ENCODE results near the gene TUBB4A.
"Not testable (repeated sequence)": the region's sequence is repeated elsewhere in the genome, so short reads cannot be mapped to it uniquely, and the experiment has no call there.

Gene TUBB4A

DNA sequence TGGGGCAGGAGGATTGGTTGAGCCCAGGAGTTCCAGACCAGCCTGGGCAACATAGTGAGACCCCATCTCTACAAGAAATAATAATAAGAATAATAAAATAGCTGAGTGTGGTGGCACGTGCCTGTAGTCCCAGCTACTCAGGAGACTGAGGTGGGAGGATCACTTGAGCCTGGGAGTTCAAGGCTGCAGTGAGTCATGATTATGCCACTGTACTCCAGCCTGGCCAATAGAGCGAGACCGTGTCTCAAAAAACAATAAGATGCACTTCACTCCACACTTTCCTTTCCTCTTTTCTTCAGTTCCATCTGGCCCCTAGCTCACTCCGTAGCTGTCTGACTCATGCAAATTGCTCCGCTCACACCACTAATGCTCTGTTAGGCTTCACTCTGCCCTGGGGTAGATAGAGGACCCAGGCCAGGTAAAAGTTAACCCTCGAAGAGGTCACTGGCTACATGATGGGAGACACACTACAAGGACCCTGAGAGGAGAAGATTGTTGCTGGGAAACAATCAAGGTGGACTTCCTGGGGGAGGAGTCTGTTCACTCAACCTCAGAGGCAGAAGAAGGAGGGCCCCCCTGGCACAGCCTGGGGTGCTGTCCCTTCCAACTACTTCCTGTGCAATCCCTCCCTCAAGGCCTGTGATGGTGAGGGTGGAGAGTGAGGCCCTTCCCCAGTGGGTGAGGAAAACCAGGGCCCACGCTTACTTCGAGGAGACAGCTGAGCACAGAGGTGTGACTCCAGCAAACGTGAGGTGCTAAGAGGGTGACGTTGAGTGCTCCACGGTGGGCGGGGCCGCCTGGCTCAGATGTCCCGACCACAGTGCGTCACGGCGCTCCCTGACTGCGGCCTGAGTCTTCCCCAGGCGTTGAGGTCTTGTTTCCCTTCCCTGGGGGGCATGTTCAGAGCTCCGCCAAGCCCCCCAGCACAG, 19.9 kb upstream of the TUBB4A start:
- no peaks in the 10 kb centered on the region for H3K4me1 ChIP-seq (ENCODE audit: insufficient read depth, low read length)
- H3K27ac ChIP-seq (ENCODE audit: low read length) = no peak overlapping the region
- H3K4me3 ChIP-seq (ENCODE audit: low read length) = no peak overlapping the region
- no peaks in the 10 kb centered on the region for H3K27me3 ChIP-seq (ENCODE audit: insufficient read depth, low read length)
- no peak overlapping the region for H3K9ac ChIP-seq (ENCODE audit: low read depth, low read length)
- no peaks in the 10 kb centered on the region for H3K36me3 ChIP-seq (ENCODE audit: insufficient read depth, low read depth, low read length)
- H3K9me3 ChIP-seq (ENCODE audit: insufficient read depth, low read depth, low read length) = no peaks in the 10 kb centered on the region

DNA sequence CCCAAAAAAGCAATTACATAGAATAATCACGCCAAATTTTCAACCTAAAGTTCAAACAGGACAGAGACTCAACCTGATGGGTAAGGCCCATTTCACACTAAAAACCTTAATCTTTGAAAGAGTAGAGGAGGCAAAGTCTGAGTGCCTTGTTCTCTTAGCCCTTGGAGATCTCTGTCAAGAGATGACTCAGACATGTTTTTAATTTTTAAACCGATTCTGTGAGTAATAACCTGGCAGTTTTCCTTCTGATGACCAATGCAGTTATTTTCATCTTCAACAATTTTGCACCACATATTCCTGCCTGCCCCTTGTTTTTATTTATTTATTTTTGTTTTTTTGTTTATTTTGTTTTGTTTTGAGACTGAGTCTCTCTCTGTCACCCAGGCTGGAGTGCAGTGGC, 17.2 kb upstream of the TUBB4A start:
- no peak overlapping the region for H3K4me3 ChIP-seq (ENCODE audit: low read length)
- no peaks in the 10 kb centered on the region for H3K36me3 ChIP-seq (ENCODE audit: insufficient read depth, low read depth, low read length)
- H3K9me3 ChIP-seq (ENCODE audit: insufficient read depth, low read depth, low read length) = no peaks in the 10 kb centered on the region
- H3K27ac ChIP-seq (ENCODE audit: low read length) = no peak overlapping the region
- no peaks in the 10 kb centered on the region for H3K27me3 ChIP-seq (ENCODE audit: insufficient read depth, low read length)
- H3K4me1 ChIP-seq (ENCODE audit: insufficient read depth, low read length) = no peaks in the 10 kb centered on the region
- H3K9ac ChIP-seq (ENCODE audit: low read depth, low read length) = no peak overlapping the region

DNA sequence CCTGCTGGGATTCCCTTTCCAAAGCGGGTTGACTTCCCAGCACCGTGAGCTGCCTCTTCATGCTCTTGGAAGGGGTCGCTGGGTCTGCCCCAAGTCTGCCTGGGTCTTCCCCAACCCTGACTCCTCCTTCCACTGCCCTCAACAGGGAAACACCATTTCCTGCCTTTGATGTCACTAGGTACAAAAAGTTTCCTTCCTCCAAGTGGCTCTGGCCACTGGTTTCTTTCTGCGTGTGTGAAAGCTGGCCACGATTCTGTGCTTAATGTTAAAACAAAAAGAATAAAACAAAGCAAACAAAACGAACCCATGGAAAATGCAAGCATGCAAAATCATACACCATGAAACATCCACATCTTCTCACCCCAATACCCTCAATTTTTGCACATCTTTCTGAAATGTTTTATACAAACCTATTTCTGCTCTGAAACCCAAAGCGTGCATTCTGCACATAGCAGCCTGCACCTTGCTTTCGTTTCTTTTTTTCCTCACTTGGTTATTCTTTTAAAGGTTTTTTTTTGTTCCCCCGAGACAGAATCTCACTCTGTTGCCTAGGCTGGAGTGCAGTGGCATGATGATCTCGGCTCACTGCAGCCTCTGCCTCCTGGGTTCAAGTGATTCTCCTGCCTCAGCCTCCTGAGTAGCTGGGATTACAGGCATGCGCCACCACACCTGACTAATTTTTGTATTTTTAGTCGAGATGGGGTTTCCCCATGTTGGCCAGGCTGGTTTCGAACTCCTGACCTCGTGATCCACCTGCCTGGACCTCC, 16.2 kb upstream of the TUBB4A start:
- Histone ChIP-seq H3K27me3 (ENCODE audit: insufficient read depth, low read length) (no peaks in the 10 kb centered on the region), H3K36me3 (ENCODE audit: insufficient read depth, low read depth, low read length) (no peaks in the 10 kb centered on the region), H3K27ac (ENCODE audit: low read length) (no peak overlapping the region), H3K4me1 (ENCODE audit: insufficient read depth, low read length) (no peaks in the 10 kb centered on the region), H3K9me3 (ENCODE audit: insufficient read depth, low read depth, low read length) (no peaks in the 10 kb centered on the region), H3K9ac (ENCODE audit: low read depth, low read length) (no peak overlapping the region), H3K4me3 (ENCODE audit: low read length) (no peak overlapping the region)

DNA sequence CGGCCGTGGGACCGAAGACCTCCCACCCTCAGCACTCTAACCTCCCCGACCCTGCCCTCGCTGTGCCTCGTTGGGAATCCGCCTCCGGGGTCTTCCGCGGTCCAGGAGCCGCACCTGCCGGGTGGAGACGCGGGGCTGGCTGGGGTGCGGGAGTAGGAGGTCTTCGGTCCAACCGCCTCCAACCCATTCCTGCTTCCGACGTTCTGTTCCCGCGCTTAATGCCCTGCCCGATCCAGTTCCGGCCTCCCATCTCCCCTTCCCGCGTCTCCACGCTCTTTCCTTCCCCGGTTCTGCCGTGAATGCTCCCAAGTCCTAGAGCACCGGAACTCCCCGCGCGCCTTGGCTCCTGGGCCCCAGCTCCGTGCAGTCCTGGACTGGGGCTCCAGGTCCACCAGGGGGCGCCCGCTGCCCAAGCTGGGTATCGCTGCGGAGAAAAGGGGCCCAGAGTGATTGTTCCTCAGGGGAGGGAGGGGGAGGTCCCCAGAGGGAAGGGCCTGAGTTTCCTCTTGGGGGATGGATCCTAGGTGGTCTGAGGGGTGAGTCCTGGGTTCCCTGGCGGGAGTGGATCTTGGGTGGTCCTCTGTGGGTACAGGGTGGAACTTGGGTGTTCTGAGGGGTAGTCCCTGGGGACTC, 14.7 kb upstream of the TUBB4A start:
- no peaks in the 10 kb centered on the region for H3K9me3 ChIP-seq (ENCODE audit: insufficient read depth, low read depth, low read length)
- H3K9ac ChIP-seq (ENCODE audit: low read depth, low read length) = peak overlapping the region; percentile 8; the same call in 1 of the 2 replicates
- peak overlapping the region; percentile 80 for H3K4me3 ChIP-seq (ENCODE audit: low read length)
- no peaks in the 10 kb centered on the region for H3K27me3 ChIP-seq (ENCODE audit: insufficient read depth, low read length)
- no peaks in the 10 kb centered on the region for H3K4me1 ChIP-seq (ENCODE audit: insufficient read depth, low read length)
- H3K36me3 ChIP-seq (ENCODE audit: insufficient read depth, low read depth, low read length) = no peaks in the 10 kb centered on the region
- H3K27ac ChIP-seq (ENCODE audit: low read length) = no peak overlapping the region

DNA sequence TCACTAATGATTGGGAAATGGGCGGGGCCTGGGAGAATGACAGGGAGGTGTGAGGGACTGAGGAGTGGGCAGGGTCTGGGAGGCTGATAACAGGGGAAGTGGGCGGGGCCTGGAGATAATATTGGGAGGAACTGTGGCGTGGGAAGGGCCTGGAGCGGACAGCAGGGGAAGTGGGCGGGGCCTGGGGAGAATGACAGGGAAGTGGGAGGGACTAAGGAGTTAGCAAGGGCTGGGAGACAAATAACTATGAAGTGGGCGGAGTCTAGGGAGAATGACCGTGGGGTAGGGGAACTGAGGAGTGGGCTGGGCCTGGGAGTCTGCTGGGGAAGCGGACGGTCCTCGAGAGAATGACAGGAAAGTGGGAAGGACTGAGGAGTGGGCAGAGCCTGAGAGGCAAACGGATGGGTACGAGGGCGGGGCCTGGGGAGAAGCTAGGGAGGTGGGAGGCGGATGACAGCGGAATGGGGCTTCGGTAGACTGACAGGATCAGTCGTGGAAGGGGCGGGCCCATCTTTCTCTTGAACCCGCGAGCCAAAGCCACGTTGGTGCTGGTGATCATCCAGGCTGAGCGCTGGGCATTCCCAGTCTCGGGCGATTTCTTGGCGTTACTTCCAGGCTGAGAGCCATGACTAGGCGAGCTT, 14.0 kb upstream of the TUBB4A start:
- Histone ChIP-seq H3K36me3 (ENCODE audit: insufficient read depth, low read depth, low read length) (no peaks in the 10 kb centered on the region), H3K9me3 (ENCODE audit: insufficient read depth, low read depth, low read length) (no peaks in the 10 kb centered on the region), H3K27ac (ENCODE audit: low read length) (no peak overlapping the region), H3K4me3 (ENCODE audit: low read length) (peak overlapping the region; percentile 80), H3K4me1 (ENCODE audit: insufficient read depth, low read length) (no peaks in the 10 kb centered on the region), H3K27me3 (ENCODE audit: insufficient read depth, low read length) (no peaks in the 10 kb centered on the region), H3K9ac (ENCODE audit: low read depth, low read length) (peak overlapping the region; percentile 8; the same call in 1 of the 2 replicates)

DNA sequence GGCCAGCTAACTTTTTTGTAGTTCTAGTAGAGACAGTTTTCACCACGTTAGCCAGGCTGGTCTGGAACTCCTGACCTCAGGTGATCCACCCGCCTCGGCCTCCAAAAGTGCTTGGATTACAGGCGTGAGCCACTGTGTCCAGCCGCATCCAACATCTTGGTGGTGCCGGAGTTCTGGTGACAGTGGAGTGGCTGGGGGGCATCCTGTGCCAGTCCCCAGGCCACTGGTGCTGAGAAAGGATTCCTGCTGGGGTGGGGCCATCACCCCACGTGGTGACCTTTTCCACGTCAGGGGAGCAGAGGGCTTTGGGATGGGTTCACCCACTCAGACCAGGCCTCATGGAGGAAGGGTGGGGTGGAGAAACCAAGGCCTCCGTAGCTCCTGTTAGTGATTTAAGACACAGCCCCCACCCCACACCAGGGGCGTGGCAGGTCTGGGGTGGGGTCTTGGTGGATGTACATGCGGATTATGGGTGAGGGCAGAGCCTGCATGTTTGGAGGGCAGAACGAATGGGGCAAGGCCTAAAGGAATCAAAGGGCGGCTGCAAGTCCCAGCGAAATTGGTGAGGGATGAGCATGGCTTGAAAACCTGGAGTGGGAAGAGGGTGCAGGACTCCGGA, 12.9 kb upstream of the TUBB4A start:
- no peaks in the 10 kb centered on the region for H3K36me3 ChIP-seq (ENCODE audit: insufficient read depth, low read depth, low read length)
- no peak overlapping the region for H3K27ac ChIP-seq (ENCODE audit: low read length)
- no peaks in the 10 kb centered on the region for H3K4me1 ChIP-seq (ENCODE audit: insufficient read depth, low read length)
- no peaks in the 10 kb centered on the region for H3K9me3 ChIP-seq (ENCODE audit: insufficient read depth, low read depth, low read length)
- H3K27me3 ChIP-seq (ENCODE audit: insufficient read depth, low read length) = no peaks in the 10 kb centered on the region
- H3K9ac ChIP-seq (ENCODE audit: low read depth, low read length) = no peak overlapping the region
- no peak overlapping the region for H3K4me3 ChIP-seq (ENCODE audit: low read length)

DNA sequence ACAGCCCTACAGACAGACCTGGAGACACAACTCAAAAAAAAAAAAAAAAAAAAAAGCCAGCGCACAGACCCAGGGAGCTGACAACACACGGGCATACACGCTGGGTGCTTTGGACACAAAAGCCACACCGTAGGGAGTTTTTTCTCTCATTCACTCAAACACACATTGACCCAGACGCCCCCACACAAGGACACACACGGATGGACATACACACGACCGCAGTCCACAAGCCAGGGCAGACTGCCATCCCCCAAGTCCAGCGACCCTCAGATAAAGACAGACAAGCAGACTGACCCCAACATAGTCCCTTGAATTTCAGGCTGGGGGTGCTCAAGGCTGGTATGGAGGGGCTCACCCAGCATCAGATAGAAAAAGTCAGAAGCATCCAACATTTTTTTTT, 12.0 kb upstream of the TUBB4A start:
- Histone ChIP-seq H3K4me1 (ENCODE audit: insufficient read depth, low read length) (no peaks in the 10 kb centered on the region), H3K27me3 (ENCODE audit: insufficient read depth, low read length) (no peaks in the 10 kb centered on the region), H3K4me3 (ENCODE audit: low read length) (no peak overlapping the region), H3K9ac (ENCODE audit: low read depth, low read length) (no peak overlapping the region), H3K9me3 (ENCODE audit: insufficient read depth, low read depth, low read length) (no peaks in the 10 kb centered on the region), H3K36me3 (ENCODE audit: insufficient read depth, low read depth, low read length) (no peaks in the 10 kb centered on the region), H3K27ac (ENCODE audit: low read length) (no peak overlapping the region)

DNA sequence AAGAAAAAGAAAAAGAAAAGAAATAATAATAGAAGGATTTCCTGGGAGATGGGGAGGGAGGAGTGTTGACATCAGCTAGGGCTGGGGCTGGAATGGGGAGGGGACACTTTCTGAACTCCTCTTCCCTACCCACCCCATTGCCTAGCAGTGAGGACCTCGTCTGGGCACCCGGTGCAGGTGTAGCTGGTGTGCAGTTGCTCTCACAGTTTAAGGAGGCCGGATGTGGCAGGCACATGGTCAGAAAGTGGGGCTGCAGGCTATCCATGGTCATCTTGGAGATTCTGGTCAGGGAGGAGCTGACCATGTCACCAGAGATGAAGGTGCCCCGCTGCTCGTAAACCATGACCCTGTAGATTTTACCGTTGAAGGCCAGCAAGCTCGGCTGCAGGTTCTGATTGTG, 8.5 kb upstream of the TUBB4A start:
- H3K9me3 ChIP-seq (ENCODE audit: insufficient read depth, low read depth, low read length) = no peaks in the 10 kb centered on the region
- no peak overlapping the region for H3K4me3 ChIP-seq (ENCODE audit: low read length)
- no peak overlapping the region for H3K9ac ChIP-seq (ENCODE audit: low read depth, low read length)
- no peaks in the 10 kb centered on the region for H3K27me3 ChIP-seq (ENCODE audit: insufficient read depth, low read length)
- no peaks in the 10 kb centered on the region for H3K4me1 ChIP-seq (ENCODE audit: insufficient read depth, low read length)
- no peaks in the 10 kb centered on the region for H3K36me3 ChIP-seq (ENCODE audit: insufficient read depth, low read depth, low read length)
- no peak overlapping the region for H3K27ac ChIP-seq (ENCODE audit: low read length)

DNA sequence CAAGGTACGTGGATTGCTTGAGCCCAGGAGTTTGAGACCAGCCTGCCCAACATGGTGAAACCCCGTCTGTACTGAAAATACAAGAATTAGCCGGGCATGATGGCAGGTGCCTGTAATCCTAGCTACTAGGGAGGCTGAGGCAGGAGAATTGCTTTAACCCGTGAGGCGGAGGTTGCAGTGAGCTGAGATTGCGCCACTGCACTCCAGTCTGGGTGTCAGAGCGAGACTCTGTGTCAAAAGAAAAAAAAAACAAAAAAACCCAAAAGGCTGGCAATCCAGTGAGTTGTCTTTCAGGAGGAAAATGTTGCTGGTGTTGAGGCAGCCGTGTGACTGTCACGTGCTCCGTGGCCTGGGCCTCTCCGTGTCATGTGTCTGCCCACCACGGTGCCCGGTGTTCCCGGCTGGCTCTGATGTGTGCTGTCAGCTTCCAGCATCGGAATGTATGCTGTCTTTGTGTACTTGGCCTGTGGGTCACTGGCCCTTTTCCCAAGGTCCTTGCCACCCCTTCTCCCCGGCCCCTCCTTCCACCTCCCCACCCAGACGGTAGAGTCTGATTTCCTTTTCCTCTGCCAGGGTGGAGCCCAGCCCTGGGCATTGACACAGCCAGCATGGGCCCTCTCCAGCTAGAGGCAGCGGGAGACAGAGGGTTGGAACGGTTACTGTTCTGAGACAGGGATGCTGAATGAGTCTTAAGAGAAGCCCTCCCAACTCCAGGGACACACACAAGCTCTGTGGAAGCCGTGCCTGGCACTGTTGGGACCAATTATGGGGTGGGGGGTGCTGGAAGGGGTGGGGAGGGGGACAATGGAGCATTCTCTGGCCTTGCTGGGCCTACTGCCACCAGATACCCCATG, 7.2 kb upstream of the TUBB4A start:
- Histone ChIP-seq H3K36me3 (ENCODE audit: insufficient read depth, low read depth, low read length) (no peaks in the 10 kb centered on the region), H3K27me3 (ENCODE audit: insufficient read depth, low read length) (no peaks in the 10 kb centered on the region), H3K4me1 (ENCODE audit: insufficient read depth, low read length) (no peaks in the 10 kb centered on the region), H3K9ac (ENCODE audit: low read depth, low read length) (no peak overlapping the region), H3K9me3 (ENCODE audit: insufficient read depth, low read depth, low read length) (no peaks in the 10 kb centered on the region), H3K27ac (ENCODE audit: low read length) (no peak overlapping the region), H3K4me3 (ENCODE audit: low read length) (no peak overlapping the region)

DNA sequence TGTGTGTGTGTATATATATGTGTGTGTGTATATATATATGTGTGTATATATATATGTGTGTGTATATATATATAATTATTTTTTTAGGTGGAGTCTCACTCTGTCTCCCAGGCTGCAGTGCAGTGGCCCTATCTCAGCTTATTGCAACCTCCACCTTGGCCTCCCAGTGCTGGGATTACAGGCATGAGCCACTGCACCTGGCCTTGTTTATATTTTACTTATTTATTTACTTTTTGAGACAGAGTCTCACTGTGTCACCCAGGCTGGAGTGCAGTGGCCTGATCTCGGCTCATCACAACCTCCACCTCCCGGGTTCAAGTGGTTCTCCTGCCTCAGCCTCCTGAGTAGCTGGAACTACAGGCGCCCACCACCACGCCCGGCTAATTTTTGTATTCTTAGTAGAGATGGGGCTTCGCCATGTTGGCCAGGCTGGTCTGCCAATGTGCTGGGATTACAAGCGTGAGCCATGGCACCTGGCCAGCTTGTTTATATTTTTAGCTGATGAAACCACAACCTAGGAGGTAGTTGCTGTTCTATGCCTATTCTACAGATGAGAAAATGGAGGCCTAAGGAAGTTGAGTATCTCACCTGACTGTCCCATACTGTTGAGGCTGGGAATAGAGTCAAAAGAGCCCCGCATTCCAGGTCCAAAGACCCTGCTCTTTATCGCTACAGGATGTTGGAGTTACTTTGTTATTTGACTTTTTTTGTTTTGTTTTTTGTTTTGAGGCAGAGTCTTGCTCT, 6.1 kb upstream of the TUBB4A start:
- not testable (repeated sequence) for H3K9ac ChIP-seq (ENCODE audit: low read depth, low read length); H3K27ac ChIP-seq (ENCODE audit: low read length); H3K27me3 ChIP-seq (ENCODE audit: insufficient read depth, low read length)

More for the DNA sequence above, 6.1 kb upstream of the TUBB4A start:
- H3K4me3 ChIP-seq (ENCODE audit: low read length); H3K36me3 ChIP-seq (ENCODE audit: insufficient read depth, low read depth, low read length); H3K9me3 ChIP-seq (ENCODE audit: insufficient read depth, low read depth, low read length); H3K4me1 ChIP-seq (ENCODE audit: insufficient read depth, low read length): not testable (repeated sequence)
